G401.6 (cell line): ENCODE data around the gene PIAS2.
A peak's percentile ranks its signal among the peaks of the same experiment; 100 is the strongest.
"Not testable (repeated sequence)": the region's sequence is repeated elsewhere in the genome, so short reads cannot be mapped to it uniquely, and the experiment has no call there.

Experiments
- FAIRE-seq: peaks from 2 replicates; lab custom pipeline; 2012; peaks lifted over from hg19 to GRCh38; lab: Jason Lieb, UNC

Gene PIAS2

DNA sequence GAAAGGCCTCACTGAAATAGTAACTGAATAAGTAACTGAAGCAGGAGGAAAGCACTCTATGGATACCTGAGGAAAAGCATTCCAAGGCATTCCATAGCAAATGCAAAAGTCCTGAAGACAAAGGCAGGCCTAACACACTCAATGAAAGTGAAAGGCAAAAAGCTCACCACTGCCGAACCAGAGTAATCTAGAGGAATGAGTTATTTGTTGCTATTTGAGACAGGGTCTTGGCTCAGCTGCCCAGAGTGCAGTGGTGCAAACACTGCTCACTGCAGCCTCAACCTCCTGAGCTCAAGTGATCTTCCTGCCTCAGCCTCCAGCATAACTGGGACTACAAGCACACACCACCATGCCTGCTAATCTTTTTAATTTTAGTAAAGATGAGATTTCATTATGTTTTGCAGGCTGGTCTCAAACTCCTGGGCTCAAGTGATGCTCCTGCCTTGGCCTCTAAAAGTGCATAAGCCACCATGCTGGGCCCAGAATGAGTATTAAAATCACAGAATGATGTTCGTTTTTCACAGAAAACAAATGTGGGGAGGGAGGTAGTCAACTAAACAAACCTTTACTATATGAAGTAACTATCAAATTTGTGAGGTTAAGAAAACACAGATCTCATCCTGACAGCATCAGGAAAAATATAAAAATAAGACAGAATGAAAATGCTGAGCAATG lies 17.9 kb downstream of the PIAS2 start:
- no peak for FAIRE-seq

DNA sequence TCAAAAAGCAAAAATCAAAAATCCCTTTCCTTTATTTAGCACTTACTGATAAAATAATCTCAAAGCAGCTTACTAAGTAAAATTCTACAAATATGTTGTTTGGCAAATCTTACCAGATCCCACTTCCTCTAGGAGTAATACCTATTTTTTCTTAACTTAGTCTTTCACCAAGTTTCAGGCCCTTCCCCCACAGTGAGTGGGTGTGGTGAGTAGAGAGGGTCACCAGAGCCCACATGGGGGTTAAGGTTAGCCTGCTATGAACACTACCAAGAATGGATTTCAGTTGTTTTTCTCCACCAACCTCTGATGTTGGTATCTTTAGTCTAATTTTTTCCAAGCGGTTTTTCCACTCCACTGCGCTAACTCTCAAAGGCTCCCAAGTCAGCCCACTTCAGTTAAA lies 23.2 kb downstream of the PIAS2 start:
- FAIRE-seq = no peak

DNA sequence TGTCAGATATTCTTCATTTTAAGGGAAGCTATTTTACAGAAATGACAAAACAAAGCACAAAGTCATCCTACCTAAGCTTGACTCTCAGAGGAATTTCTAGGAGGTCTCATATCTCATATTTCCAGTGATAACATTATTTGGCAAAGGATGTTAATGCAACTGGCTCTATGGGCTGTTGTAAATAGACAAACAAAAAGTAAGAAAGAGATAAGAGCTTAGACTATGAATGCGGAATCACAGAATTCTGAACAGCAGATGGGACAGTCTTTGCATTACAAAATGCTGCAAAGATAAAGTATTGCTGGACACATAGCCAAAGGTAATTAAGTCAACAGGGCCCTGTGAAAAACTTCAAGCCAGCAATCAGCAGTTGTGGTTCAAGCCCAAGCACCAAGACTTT lies 23.9 kb downstream of the PIAS2 start:
- FAIRE-seq = no peak

DNA sequence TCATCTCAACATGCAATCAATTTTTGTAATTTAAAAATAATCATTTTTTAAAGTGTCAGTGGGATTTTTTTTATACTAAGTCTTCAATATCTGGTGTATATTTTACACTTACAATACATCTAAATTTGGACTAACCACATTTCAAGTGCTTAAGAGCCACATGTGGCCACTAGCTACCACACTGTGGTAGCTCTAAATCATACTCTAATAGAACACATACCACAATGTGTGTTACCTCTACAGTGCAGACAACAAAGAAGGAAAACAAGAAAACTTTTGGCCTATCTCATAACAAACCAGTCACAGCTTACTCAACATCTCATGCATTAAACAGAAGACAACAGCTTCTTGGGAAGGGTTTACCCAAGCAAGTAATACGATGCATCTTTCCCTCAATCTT lies 24.5 kb downstream of the PIAS2 start:
- FAIRE-seq = peak; percentile 34

DNA sequence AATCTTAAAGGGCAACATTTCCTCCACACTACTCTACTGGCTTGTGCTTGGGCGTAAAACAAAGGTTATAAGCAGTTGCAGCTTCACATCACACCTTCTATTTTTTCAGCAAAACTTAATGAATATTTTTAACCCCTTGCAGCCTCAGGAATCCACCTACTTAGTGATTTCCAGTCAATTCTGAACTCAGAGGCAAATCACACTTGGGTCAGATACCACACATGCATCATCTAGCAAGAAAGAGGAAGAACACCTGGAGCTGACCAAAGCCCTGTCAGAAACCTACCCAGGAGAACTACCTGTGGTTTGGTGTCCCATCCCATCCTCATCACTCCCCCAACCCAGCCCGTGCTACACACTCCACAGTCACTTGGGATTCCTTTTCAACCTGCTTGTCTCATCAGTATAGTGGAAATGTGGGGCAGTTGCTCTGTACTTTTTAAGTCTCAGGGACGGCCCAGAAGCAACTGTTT lies 25.5 kb downstream of the PIAS2 start:
- no peak for FAIRE-seq

DNA sequence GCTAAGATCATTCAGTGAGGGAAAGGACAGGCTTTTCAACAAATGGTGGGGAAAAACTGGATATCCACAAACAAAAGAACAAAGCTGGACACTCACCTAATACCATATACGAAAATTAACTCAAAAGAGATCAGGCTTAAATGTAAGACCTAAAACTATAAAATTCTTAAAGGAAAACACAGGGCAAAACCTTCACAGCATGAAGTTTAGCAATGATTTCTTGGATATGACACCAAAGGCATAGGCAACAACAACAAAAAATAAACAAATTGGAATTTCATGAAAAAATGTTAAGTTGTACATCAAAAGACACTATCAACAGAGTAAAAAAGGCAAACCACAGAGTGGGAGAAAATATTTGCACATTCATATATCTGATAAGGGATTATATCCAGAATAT lies 28.3 kb downstream of the PIAS2 start:
- FAIRE-seq = no peak

DNA sequence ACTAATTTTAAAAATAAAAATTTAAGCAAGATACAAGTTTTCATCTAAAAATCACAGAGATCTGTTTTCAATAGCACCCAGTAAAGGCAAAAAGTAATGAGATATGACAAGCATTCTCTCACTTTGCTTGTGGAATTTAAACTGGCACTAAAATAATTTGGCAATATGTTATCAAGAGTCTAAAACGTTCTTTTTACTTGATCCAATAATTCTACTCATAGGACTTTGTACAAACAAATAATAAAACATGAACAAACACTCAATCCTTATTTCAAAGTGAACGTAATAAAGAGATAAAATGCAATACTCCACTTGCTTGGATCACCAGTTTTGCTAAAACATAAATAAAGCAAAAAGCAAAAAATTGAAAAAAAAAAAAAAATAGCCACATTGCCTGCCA lies 30.4 kb downstream of the PIAS2 start:
- FAIRE-seq = no peak

DNA sequence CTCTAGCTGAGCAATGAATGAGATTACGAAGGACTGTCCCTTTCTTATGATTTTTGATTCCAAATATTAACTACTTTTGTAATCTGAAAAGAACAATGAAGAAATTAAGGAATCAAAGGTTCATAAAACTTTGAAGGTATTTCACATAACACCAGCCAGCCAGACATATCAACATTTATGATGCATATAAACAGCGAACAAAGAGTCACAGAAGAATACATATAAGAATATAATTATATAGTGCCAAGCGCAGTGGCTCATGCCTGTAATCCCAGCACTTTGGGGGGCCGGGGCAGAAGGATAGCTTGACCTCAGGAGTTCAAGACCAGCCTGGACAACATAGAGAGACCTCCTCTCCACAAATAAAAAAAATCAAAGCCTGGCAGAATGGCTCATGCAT lies 34.1 kb downstream of the PIAS2 start:
- no peak for FAIRE-seq

DNA sequence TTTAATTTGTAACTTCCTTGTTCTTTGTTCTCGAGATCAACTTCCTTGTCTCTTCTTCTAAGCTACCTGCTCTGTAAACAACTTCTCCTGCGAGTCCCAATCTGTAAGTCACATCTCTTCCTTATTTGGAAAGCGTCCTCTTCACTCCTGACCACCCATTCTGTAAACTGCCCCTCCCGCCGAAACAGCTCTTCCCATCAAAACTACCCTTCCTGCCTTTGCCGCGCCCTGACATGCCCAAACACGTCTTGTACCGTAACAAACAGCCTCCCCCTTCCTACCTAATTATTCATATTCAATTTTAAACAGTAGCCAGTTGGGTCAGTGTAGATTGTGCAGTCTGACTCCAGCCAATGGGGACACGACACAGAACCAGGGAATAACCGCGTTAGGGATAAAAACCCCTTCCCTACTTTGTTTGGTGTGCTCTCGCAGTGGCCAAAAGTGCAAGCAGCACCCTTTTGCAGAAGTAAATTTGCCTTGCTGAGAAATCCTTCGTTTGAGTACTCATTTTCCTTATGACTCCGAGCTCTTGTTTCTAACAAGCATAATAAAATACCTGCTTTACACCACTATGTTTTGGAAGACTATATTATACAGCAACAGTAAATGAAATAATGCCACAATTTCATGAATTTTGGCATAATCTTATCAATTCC lies 39.8 kb downstream of the PIAS2 start:
- FAIRE-seq = no peak

DNA sequence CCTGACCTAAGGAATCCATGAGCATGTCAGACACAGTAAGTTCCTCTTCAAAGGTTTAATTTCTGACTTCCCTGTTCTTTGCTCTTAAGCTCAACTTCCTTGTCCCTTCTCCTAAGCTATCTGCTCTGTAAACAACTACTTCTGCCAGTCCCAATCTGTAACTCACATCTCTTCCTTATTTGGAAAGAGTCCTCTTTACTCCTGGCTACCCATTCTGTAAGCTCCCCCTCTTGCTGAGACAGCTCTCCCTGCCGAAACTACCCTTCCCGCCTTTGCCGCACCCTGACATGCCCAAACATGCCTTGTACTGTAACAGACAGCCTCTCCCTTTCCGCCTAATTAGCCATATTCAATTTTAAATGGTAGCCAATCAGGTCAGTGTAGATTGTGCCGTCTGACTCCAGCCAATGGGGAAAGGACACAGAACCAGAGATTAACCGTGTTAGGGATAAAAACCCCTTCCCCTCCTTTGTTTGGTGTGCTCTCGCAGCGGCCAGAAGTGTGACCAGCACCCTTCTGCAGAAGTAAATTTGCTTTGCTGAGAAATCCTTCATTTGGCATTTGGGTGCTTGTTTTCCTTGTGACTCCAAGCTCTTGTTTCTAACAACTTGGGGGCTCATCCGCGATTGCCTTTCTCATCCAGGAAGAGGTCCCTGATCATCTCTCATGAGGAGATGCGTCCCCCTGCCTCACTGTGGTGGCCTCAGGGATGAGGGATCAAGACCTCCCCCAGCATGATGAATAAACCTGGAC lies 49.0 kb downstream of the PIAS2 start:
- FAIRE-seq = no peak

DNA sequence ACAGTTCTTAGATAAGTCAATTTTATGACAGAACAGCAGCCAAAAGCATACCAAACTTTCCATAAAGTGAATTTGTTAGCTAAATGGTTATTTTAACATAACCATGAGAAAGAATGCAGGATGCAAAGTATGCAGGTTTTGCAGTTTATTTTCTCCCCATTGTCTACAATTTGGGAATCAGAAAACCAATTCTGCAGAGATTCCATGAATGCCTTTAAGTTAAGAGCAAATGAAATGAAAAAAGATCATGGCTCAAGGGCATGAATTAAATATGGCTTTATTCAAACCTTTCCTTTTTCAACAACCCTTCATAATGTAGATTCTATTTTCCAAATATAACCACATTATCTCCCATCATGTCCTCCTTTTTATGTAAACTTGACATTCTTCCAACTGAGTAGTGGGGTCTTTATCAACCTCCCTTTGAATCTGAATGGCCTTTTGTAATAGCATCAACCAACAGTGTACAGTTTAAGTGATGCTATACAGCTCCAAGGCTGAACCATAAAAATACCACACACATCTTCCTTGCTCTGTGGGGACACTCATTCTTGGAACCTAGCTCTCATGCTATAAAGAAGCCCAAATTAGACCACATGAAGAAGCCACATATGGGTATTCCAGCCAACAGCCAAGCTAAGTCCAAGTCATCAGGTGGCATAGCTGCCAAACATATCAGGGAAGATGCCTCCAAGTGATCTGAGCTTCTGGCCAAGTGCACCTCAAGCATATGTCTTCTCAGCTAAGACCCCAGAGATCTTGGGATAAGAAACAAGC lies 49.8 kb downstream of the PIAS2 start:
- FAIRE-seq = no peak

DNA sequence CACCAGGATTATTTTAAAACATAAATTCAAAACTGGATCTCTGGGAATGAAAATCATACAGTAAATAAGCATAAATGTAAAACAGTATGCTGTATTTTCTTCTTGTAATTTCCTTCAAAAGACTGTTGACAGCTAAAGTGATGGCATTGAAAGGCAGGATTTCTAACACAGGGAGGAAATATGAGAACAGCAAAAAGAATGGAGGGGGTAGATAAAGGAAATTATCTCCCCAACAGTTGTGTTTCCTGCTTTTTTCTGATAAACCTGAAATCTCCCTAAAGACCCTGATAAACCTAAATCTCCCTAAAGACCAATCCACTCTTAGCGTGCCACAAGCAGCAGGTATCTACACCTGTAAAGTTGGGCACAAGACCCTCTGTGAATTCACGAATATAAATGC lies 50.8 kb downstream of the PIAS2 start:
- no peak for FAIRE-seq

DNA sequence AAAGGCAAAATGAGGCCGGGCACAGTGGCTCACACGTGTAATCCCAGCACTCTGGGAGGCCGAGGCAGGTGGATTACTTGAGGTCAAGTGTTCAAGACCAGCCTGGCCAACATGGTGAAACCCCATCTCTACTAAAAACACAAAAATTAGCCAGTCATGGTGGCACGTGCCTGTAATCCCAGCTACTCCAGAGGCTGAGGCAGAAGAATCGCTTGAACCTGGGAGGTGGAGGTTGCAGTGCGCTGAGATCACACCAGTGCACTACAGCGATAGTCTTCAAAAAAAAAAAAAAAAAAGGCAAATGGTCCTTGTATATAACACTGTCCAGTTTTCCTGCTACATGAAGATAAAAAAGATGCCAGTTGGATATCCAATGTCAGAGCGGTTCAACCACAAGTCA lies 52.1 kb downstream of the PIAS2 start:
- FAIRE-seq = not testable (repeated sequence)

DNA sequence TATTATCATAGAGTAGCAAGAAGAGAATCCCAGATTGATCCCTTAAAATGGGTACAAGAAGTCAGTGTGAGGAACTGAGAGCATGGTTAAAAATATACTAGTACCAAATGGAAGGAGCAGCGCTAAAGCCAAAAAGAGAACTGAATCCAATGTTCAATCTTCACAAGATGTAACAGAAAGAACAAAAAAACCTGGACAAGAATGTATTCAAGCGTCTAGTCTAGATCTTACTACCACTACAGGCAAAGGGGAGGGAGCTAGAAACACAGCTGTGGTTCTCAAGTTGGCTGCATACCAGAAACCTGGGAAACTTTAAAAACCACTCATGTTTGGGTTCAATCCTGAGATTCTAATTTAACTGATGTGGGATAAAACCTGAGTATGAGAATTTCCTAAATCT lies 57.5 kb downstream of the PIAS2 start:
- FAIRE-seq = no peak

DNA sequence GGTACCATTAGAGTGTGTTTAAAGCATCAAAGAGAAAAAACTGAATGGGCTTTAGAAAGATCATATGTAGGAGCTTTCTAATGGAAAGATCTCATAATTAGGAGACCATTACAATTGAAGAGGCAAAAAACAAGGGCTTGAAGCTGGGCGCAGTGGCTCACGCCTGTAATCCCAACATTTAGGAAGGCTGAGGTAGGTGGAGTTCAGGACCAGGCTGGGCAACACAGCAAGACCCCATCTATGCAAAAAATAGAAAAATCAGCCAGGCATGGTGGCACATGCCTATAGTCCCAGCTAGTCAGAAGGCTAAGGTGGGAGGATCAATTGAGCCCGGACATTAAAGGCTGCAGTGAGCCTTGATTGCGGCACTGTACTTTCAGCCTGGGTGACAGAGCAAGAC lies 59.0 kb downstream of the PIAS2 start:
- FAIRE-seq = no peak

DNA sequence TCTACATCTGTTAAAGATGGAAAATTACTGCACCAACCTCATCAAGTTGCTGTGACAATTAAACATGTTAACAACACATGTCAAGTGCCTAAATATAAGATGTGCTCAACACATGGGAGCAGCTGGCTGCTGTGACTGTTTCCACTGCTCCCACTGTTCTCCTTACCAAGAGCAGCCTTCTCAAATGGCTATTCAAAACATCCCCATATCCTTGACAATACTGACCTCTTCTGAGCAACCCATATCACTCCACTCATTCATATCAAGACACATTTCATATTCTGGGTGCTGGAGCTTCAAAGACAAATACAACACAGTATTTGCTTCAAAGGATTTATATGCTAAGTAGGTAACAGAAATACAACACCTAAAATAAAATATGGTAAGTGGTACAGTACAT lies 60.3 kb downstream of the PIAS2 start:
- FAIRE-seq = no peak

DNA sequence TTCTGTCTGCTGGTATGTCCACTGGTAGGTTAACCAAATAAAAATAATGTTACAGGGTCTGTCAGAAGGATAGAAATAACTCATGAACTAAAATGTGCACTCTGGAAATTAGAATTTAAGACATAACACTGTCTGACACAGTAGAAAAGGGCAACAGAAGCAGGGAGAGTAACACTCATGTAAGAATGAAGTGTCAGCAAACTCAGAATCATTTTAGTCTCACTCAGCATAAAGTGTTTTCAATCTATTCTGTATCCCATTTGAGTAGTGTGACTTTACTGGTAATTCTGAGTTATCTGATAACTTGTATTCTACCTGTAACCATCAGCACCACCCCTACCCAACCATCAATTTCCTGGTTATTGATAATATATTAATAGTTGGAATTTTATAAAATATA lies 68.3 kb downstream of the PIAS2 start:
- no peak for FAIRE-seq

DNA sequence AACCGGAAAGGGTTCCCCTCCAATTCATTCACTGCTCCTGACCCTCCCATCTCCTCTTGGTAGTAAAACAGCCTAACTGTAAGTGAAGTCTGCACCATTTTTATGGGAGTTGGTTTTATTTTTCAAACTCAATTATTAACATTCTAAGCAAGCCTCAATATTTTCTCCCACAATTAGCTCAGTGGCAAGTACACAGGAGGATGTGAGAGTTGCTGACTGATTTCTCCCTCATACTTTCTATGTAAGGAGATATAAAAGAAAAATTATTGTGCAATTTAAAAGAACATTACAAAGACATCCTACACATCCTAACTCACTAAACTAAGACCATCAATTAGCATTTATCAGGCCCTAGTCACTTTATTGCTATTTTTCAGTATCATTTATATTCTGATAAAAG lies 73.9 kb downstream of the PIAS2 start:
- no peak for FAIRE-seq

DNA sequence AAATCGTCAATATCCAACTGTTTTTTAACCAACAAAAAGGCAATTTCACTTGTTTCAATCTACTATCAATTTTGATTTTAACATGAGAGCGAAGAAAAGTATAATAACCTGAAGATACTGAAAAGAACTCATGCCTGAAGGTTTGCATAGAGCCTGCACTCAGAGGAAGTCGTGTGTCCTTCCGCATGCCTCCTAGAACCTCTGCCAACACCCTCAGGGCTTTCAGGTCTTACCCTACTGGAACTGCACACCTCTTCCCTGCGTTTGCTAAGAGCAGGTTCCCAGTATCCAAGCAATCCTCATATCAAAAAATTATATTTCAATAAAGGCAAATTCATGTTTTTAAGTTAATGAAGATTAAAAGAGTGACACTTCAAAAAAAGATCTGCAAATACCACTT lies 74.7 kb downstream of the PIAS2 start:
- no peak for FAIRE-seq

DNA sequence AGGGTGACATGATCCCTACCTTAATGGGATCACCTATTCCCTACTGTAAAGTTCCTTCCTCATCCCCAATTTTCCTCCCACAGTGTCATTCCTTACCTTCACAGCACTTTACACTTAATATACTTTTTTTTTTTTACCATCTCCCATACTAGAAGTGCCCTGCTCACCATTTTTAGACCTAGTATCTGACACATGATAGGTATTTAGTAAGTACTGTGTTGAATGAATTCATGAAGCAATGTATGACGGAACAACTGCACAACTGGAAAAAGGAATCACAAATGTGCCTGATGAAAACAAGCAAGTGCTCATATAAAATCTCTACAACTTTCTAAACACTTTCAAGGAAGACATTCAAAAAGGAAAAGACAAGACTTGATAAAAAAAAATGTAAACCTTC lies 83.4 kb downstream of the PIAS2 start:
- no peak for FAIRE-seq

DNA sequence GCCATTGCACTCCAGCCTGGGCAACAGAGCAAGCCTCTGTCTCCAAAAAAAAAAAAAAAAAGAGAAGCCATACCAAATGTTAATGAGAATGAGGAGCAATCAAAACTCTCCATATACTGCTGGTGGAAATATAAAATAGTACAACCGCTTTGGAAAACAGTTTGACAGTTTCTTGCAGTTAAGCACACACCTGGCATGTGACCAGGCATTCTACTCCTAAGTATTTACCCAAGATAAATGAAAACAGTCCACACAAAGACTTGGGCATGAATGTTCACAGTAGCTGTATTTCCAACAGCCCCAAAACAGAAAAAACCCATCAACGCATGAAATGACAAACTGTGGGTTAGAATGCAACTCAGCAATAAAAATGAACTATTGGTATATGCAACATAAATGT lies 84.5 kb downstream of the PIAS2 start:
- FAIRE-seq = no peak

DNA sequence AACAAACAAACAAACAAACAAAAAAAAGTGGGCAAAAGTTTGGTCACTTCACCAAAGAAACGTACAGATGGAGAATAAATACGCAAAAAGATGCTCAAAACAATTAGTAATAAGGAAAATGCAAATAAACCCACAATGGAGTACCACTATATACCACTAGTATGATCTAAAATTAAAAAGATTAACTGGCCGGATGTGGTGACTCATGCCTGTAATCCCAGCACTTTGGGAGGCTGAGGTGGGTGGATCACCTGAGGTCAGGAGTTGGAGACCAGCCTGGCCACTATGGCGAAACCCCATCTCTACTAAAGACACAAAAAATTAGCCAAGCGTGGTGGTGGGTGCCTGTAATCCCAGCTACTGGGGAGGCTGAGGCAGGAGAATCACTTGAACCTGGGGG lies 84.9 kb downstream of the PIAS2 start:
- FAIRE-seq = not testable (repeated sequence)

DNA sequence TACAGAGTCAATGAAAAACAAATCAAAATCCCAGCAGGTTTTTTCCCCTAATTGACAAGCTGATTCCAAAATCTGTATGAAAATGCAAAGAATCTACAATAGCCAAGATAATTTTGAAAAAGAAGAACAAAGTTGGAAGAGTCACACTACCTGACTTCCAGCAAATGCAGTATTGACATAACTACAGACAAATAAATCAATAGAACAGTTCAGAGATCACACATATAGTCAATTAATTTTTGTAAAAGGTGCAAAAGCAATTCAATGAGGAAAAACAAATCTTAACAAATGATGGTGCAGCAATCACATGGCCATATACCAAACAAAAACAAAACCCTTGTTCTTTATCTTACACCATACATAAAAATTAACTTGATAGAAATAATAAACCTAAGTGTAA lies 85.9 kb downstream of the PIAS2 start:
- FAIRE-seq = peak; percentile 41
